Prostate gland (tissue), 2 donors: ENCODE results near the gene PRKG1. TPM values are rescaled to one million over a fixed set of nuclear protein-coding genes. Genes with fewer than 3 reads are reported as not detected.

ENCODE experiments used
- DNase-seq: peaks from one replicate; pipeline ENCODE4 v3.0.0-alpha.2; 2019; ENCODE audit warnings: low spot score
- H3K27ac ChIP-seq, 2 donors: fragments of 200-600 bp; sonication (generic); 2 replicates each; pipeline ENCODE4 v1.5.1; 2017 to 2019
- H3K27me3 ChIP-seq: fragments of 200-600 bp; sonication (generic); replicated peaks from 2 replicates; pipeline ENCODE4 v1.5.1; 2019; ENCODE audit not compliant: insufficient read depth
- H3K36me3 ChIP-seq, 2 donors: fragments of 200-600 bp; sonication (generic); 1 replicate in 1 of 2; 2 replicates in 1 of 2; pipeline versions ENCODE4 v1.5.1 to v1.8.1; 2017 to 2019
- H3K4me1 ChIP-seq: fragments of 200-600 bp; sonication (generic); replicated peaks from 2 replicates; pipeline ENCODE4 v1.5.1; 2019
- H3K4me3 ChIP-seq, 2 donors: fragments of 200-600 bp; sonication (generic); 2 replicates each; pipeline ENCODE4 v1.5.1; 2017 to 2019
- H3K9me3 ChIP-seq: fragments of 200-600 bp; sonication (generic); 2 replicates; pipeline ENCODE4 v1.5.1; 2017
- CTCF ChIP-seq, 4 experiments: fragments of 200-600 bp in 2 of 4; fragments of 450-650 bp in 2 of 4; sonication (generic) in 2 of 4; IDR thresholded peaks; 1 replicate in 3 of 4; 2 replicates in 1 of 4; pipeline ENCODE4 v1.5.1; 2016 to 2019; ENCODE audit warnings: antibody characterized with exemption in 4 of 4, mild to moderate bottlenecking in 2 of 4, moderate library complexity in 2 of 4
- POLR2A ChIP-seq: fragments of 450-650 bp; IDR thresholded peaks from one replicate; pipeline ENCODE4 v1.6.1; 2016; ENCODE audit warnings: antibody characterized with exemption, mild to moderate bottlenecking
- POLR2AphosphoS5 ChIP-seq: sonication (generic); formaldehyde crosslinking; IDR thresholded peaks from one replicate; pipeline ENCODE4 v1.6.1; 2017; ENCODE audit warnings: antibody characterized with exemption
- WGBS: methylation state at CpG from one replicate; pipeline ENCODE4 v1.1.5; 2018; 5-methylcytosine and 5-hydroxymethylcytosine counted together
- intact Hi-C: fragments of 100-400 bp; cut with DNase I; formaldehyde crosslinking; loops from one replicate; pipeline ENCODE4 v1.14.2; 2022
- total RNA-seq, 2 donors: library from RNA; depleted of rRNA; stranded (reverse); fragments of >200 nt; gene quantifications; one replicate each; pipeline ENCODE4 v1.1.0, GENCODE V29; 2016

The PRKG1 gene
- total RNA-seq, 2 donors from 2014 or later: 2.7 to 9.0 TPM

- no peaks in the 10 kb centered on the region for H3K9me3 ChIP-seq
- H3K27me3 ChIP-seq: no peaks in the 10 kb centered on the region
- intact Hi-C loops: no loop called here
- WGBS: 98% methylated on average over 1 of the region's 1 CpG
- no peak for DNase-seq
- H3K4me3 ChIP-seq: no peak overlapping the region
- no peak for TF ChIP-seq POLR2A
- TF ChIP-seq CTCF (IDR thresholded peaks at IDR 0.05): no peak
- H3K27ac ChIP-seq: no peak overlapping the region
- no peaks in the 10 kb centered on the region for H3K4me1 ChIP-seq
- no peaks in the 10 kb centered on the region for H3K36me3 ChIP-seq
These were observed 712.4 kb downstream of the PRKG1 start for GRCh38 chr10:51786684-51787035.

GRCh38 chr10:51788273-51788672, 714.0 kb downstream of the PRKG1 start:
- no peak for TF ChIP-seq POLR2AphosphoS5
- TF ChIP-seq POLR2A: no peak
- no peak for TF ChIP-seq CTCF (IDR thresholded peaks at IDR 0.05)
- WGBS: 89% methylated on average over 3 of the region's 3 CpGs
- no peak overlapping the region for H3K4me3 ChIP-seq
- DNase-seq: no peak
- intact Hi-C loops: no loop called here
- no peaks in the 10 kb centered on the region for H3K36me3 ChIP-seq
- H3K4me1 ChIP-seq: no peaks in the 10 kb centered on the region
- H3K27ac ChIP-seq: no peak overlapping the region
- H3K27me3 ChIP-seq: no peaks in the 10 kb centered on the region
- H3K9me3 ChIP-seq: no peaks in the 10 kb centered on the region

- no peak overlapping the region for H3K4me3 ChIP-seq
These were observed 714.8 kb downstream of the PRKG1 start for GRCh38 chr10:51789118-51789517.

DNA sequence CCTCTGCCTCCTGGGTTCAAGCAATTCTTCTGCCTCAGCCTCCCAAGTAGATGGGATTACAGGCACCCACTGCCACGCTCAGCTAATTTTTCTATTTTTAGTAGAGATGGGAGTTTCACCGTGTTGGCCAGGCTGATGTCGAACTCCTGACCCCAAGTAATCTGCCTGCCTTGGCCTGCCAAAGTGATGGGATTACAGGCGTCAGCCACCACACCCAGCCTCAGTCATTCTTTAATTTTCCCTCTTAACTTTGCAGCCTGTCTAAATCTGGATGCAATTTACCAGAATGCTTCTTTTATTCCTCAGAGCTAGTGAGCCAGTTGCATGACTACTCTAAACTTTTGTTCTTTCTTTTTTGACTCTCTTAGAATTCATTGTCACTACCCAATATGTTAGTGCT, 715.6 kb downstream of the PRKG1 start:
- Histone ChIP-seq H3K9me3 (no peaks in the 10 kb centered on the region), H3K4me3 (no peak overlapping the region), H3K36me3 (no peaks in the 10 kb centered on the region), H3K27me3 (no peaks in the 10 kb centered on the region), H3K27ac (no peak overlapping the region), H3K4me1 (no peaks in the 10 kb centered on the region)
- DNase-seq: no peak
- TF ChIP-seq POLR2A (no peak), POLR2AphosphoS5 (no peak), CTCF (IDR thresholded peaks at IDR 0.05) (no peak)
- WGBS: 85% methylated on average over 4 of the region's 4 CpGs
- intact Hi-C loops: no loop called here

More at GRCh38 chr10:51789118-51789517, 714.8 kb downstream of the PRKG1 start:
- no peak for TF ChIP-seq POLR2AphosphoS5
- TF ChIP-seq CTCF (IDR thresholded peaks at IDR 0.05): no peak
- no peak for TF ChIP-seq POLR2A
- Histone ChIP-seq H3K9me3 (no peaks in the 10 kb centered on the region), H3K27me3 (no peaks in the 10 kb centered on the region), H3K4me1 (no peaks in the 10 kb centered on the region), H3K27ac (no peak overlapping the region), H3K36me3 (no peaks in the 10 kb centered on the region)
- intact Hi-C loops: no loop called here
- no peak for DNase-seq
- WGBS: 100% methylated on average over 1 of the region's 1 CpG

DNA sequence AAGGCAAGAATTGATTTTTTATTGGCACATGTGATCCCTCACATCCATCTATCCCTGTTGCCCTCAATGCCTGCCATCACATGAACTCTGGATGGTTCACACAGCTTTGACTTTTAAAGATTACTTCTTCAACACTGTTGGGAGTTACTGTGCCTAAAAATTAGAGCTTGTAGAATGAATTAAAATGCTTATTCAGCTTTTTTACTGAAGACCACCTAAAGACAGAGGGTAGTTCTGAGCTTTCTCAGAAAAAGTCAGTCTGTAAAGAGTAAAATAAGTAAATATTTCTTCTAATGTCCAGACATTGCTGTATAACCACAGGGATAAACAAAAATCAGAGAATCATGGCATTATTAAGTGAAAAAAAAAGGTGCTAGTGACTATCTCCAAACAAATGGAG, 718.4 kb downstream of the PRKG1 start:
- Histone ChIP-seq H3K4me3 (no peak overlapping the region), H3K9me3 (no peaks in the 10 kb centered on the region), H3K4me1 (no peaks in the 10 kb centered on the region), H3K36me3 (no peaks in the 10 kb centered on the region), H3K27ac (no peak overlapping the region), H3K27me3 (no peaks in the 10 kb centered on the region)
- intact Hi-C loops: no loop called here
- TF ChIP-seq POLR2A: no peak
- no peak for TF ChIP-seq POLR2AphosphoS5
- no peak for TF ChIP-seq CTCF (IDR thresholded peaks at IDR 0.05)
- no peak for DNase-seq
